ENCODE data around the gene ONECUT3. TPM values are rescaled to one million over a fixed set of nuclear protein-coding genes. Genes with fewer than 3 reads are reported as not detected.

Gene ONECUT3
- total RNA-seq, 1 donor from 2014 or later, result not detected

DNA sequence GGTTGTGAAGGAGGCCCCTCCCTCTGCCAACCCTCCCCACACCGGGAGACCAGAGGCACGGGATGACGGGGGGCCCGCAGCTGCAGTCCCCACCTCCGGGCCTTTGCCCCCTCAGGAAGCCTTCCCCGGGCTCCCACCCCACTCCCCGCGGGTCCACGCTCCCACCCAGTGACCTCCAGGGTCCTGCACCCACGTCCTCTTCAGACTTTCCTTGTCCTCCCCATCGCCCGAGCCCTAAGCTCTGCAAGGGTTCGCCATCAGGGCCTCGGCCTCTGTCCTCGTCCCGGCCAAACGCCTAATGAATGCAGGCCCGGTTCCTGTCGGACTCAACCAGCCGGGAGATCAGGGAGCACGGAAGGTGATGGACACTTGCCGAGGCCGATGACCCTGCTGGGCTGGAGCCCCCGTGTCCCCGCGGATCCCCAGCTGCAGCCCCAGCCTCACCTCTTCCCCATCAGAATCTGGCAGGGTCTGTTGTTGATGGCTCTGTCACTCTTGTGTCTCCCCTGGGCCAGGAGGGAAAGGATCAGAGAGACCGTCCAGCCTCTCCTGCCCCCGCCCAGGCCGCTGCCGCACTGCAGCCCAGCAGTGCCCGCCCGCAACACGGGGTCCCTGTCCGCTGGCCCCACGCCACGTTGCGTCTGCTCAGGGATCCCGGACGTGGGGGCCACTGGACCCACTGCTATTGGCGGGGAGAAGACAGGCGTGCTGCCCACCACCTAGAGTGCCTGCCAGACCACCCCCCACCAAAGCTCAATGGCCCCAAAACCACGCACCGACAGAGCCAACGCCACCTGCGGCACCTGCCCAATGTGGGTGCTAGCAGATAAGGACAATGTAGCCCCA is 53.1 kb downstream of the ONECUT3 start:
- peaks cover 16% of the 10 kb centered on the region for H3K36me3 Mint-ChIP-seq (ENCODE audit: low read depth)
- DNase-seq (ENCODE audit: low spot score), result no peak
- H3K27me3 Mint-ChIP-seq (ENCODE audit: low read depth), result no peaks in the 10 kb centered on the region
- H3K4me1 Mint-ChIP-seq (ENCODE audit: low read depth), result peaks cover 3% of the 10 kb centered on the region
- intact Hi-C loops (cut with micrococcal nuclease), result no loop called here
- H3K9me3 Mint-ChIP-seq, result no peaks in the 10 kb centered on the region
- H3K4me3 Mint-ChIP-seq (ENCODE audit: low read depth), result no peak overlapping the region
- no peak overlapping the region for H3K27ac Mint-ChIP-seq

DNA sequence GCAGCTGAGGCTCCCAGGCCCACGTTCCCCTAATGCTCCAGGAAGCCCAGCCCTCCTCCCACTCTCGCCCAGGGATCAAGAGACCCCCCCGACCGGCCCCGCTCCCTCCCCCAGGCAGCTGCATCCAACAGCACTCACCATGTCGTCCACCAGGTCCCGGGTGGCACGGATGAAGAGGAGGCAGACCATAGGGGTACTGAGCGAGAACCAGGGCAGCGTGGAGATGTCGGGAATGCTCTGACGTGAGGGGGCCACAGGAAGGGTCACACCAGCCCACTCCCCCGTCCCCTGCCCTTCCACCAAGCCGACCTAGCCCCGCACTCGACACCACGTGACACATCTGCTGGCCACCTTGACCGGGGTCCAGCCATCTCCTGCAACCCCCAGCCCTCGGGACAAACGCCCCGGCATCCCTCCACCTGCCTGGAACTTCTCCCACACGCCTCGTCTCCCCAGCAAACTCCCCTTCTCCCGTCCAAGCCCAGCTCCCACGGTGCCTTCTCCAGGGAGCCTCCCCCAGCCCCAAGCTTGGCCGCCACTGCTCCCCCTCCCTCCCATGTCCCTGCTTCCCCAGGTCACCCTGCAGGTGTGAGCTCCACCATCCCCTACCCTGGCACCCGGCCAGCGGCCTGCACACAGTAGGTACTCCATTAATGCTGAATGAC is 53.9 kb downstream of the ONECUT3 start:
- Mint-ChIP-seq H3K27ac (no peak overlapping the region), H3K4me1 (ENCODE audit: low read depth) (peaks cover 4% of the 10 kb centered on the region), H3K4me3 (ENCODE audit: low read depth) (no peak overlapping the region), H3K9me3 (no peaks in the 10 kb centered on the region), H3K27me3 (ENCODE audit: low read depth) (no peaks in the 10 kb centered on the region), H3K36me3 (ENCODE audit: low read depth) (peaks cover 16% of the 10 kb centered on the region)
- DNase-seq (ENCODE audit: low spot score), result no peak
- intact Hi-C loops (cut with micrococcal nuclease), result no loop called here

DNA sequence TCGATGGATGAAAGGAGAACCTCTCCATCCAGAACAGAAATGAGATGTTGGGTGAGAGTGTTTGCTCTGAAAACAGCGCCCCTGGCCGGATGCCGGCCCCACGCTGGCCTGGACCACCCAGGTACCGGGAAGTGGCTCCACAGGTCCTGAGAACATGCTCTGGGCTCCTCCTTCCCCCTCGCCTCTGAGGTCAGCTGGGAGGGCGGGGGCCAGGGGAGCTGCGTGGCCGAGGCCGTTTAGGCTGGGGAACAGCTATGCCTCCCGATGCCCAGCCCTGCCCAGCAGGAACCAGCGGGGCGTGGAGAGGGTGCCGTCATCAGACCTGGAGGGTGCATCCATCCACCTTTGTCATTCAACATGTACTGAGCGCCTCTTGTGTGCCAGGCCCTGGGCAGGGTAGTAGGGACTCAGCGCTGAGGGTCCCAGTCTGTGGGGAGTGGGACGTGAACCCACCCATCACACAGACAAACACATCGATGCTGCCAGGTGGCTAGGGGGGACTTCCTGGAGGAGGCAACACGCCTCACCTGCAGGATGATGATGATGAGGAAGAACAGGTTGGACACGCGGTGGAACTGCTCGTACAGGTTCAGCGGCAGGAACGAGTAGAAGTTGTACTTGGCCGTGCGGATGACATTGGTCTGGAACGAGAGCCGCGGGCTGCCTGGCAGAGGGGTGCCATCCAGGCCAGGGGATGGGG is 54.5 kb downstream of the ONECUT3 start:
- Mint-ChIP-seq H3K4me3 (ENCODE audit: low read depth) (no peak overlapping the region), H3K9me3 (no peaks in the 10 kb centered on the region), H3K27ac (no peak overlapping the region), H3K36me3 (ENCODE audit: low read depth) (peaks cover 10% of the 10 kb centered on the region), H3K27me3 (ENCODE audit: low read depth) (no peaks in the 10 kb centered on the region), H3K4me1 (ENCODE audit: low read depth) (peaks cover 6% of the 10 kb centered on the region)
- intact Hi-C loops (cut with micrococcal nuclease), result no loop called here
- DNase-seq (ENCODE audit: low spot score), result no peak

DNA sequence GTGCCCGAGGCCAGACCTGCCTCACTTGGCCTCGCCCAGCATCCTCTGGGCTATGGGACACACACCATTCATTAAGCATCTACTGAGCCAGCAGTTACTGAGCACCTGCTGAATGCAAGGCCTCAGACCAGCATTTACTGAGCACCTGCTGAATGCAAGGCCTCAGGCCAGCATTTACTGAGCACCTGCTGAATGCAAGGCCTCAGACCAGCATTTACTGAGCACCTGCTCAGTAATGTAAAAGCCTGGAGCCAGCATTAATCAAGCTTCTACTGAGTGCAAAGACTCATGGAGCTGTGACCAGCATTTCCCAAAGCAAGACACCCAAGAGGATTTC is 55.1 kb downstream of the ONECUT3 start:
- no peaks in the 10 kb centered on the region for H3K9me3 Mint-ChIP-seq
- intact Hi-C loops (cut with micrococcal nuclease), result no loop called here
- DNase-seq (ENCODE audit: low spot score), result no peak

DNA sequence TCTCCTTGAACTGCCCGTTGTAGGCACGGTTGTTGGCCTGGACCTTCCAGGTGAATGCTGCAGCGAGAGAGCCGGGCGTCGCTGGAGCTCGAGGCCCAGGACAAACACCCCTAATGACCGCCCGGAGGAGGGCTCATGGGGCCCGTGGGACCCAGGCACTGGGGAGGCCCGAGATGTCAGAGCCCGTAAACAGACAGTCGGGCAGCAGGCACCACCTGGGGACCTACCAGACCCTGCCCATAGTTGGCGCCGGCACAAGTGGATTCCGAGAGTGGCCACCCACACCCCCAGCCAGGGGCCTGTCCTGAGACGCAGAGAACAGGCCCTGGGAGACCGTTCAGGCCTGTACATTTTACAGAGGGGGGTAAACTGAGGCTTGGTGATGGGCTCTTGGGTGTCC is 56.4 kb downstream of the ONECUT3 start:
- no peaks in the 10 kb centered on the region for H3K27me3 Mint-ChIP-seq (ENCODE audit: low read depth)

More for the DNA sequence above, 55.1 kb downstream of the ONECUT3 start:
- peaks cover 9% of the 10 kb centered on the region for H3K4me1 Mint-ChIP-seq (ENCODE audit: low read depth)
- H3K36me3 Mint-ChIP-seq (ENCODE audit: low read depth), result peaks cover 5% of the 10 kb centered on the region
- H3K27ac Mint-ChIP-seq, result no peak overlapping the region
- H3K27me3 Mint-ChIP-seq (ENCODE audit: low read depth), result no peaks in the 10 kb centered on the region
- no peak overlapping the region for H3K4me3 Mint-ChIP-seq (ENCODE audit: low read depth)

DNA sequence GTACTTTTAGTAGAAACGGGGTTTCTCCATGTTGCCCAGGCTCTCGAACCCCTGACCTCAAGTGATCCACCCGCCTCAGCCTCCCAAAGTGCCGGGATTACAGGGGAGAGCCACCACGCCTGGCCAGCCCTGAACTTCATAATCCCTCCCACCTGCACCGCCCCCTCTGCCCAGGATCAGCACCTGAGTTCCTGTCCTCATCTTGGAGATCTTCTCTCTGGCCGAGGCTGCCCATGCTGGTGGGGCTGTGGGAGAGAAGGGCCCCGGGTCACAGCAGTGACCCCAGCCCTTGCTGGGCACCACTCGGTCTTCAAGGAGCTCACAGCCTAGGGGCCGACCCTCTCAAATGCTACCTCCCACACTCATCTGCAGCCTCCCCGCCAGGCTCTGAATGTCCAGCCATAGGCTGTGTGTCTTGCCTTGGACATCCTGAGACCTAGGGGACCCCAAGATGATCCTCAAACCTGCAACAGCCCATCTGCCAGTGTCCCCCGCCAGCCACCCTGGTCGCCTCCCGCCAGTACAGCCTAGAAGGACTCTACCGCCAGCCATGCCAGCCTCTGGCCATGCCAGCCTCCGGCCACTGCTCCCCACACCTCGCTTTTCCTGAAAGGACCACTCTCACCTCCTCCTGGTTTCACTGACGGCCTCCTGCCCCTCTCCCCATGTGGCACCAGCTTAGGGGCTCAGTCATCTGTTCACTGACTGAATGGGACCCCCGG is 57.3 kb downstream of the ONECUT3 start:
- DNase-seq (ENCODE audit: low spot score), result no peak
- intact Hi-C loops (cut with micrococcal nuclease), result no loop called here
- Mint-ChIP-seq H3K27ac (no peak overlapping the region), H3K36me3 (ENCODE audit: low read depth) (peaks cover 5% of the 10 kb centered on the region), H3K9me3 (no peaks in the 10 kb centered on the region), H3K4me1 (ENCODE audit: low read depth) (peaks cover 11% of the 10 kb centered on the region), H3K27me3 (ENCODE audit: low read depth) (no peaks in the 10 kb centered on the region), H3K4me3 (ENCODE audit: low read depth) (peak overlapping the region; percentile 49)

More for the DNA sequence above, 56.4 kb downstream of the ONECUT3 start:
- no peak for DNase-seq (ENCODE audit: low spot score)
- H3K36me3 Mint-ChIP-seq (ENCODE audit: low read depth), result peaks cover 4% of the 10 kb centered on the region
- no peak overlapping the region for H3K27ac Mint-ChIP-seq
- peaks cover 11% of the 10 kb centered on the region for H3K4me1 Mint-ChIP-seq (ENCODE audit: low read depth)
- intact Hi-C loops (cut with micrococcal nuclease), result no loop called here
- no peaks in the 10 kb centered on the region for H3K9me3 Mint-ChIP-seq
- no peak overlapping the region for H3K4me3 Mint-ChIP-seq (ENCODE audit: low read depth)

DNA sequence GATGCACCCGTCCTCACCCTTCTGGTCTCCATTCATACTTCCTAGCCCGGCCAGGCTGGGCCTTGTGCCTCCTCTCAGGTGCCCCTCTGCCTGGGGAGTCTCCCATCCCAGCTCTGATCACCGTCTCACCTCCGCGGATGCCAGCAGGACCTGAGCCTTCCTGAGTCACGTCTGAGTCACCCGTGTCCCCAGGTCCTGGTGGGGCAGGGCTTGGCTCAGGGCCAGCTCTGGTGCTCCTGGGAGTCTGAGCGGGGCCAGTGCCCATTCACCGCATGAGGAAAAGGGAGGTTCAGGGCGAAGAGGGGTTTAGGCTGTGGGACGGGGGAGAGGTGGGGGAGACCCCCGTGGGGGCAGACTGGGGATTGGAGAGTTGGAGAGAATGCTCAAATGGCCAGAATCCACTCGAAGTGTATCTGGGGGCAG is 58.2 kb downstream of the ONECUT3 start:
- DNase-seq (ENCODE audit: low spot score), result no peak
- H3K27ac Mint-ChIP-seq, result peak overlapping the region; percentile 80
- H3K4me3 Mint-ChIP-seq (ENCODE audit: low read depth), result peak overlapping the region; percentile 85
- intact Hi-C loops (cut with micrococcal nuclease), result no loop called here
- H3K27me3 Mint-ChIP-seq (ENCODE audit: low read depth), result no peaks in the 10 kb centered on the region
- H3K36me3 Mint-ChIP-seq (ENCODE audit: low read depth), result peaks cover 10% of the 10 kb centered on the region
- no peaks in the 10 kb centered on the region for H3K9me3 Mint-ChIP-seq
- H3K4me1 Mint-ChIP-seq (ENCODE audit: low read depth), result peaks cover 11% of the 10 kb centered on the region

DNA sequence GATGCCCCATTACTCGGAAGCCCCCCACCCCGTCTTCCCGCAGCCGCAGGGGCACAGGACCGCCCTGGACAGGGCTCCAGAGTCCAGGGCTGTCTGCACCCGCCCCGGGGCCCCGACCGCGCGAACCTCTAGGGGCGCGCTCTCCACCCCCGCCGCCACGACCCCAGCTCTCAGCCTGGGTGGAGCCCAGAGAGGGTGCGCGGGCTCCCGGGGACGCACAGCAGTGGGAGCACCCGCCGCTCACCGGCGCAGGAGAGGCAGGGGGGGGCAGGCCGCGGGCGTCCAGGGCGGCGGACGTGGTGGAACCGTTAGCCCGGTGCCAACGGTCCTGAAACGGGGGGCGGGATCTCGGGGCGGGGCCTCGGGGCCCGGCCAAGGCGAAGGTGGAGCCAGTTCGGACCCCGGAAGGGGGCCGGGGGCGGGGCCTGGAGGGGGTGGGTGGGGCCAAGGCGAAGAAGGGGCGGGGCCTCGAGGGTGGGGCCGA is 58.7 kb downstream of the ONECUT3 start, which contains the start of gene ATP8B3:
Gene ATP8B3 (minus strand): TSS at position 335 of the 484 bp plus-strand sequence. CDS start 540 bp downstream, outside the sequence.
- H3K4me1 Mint-ChIP-seq (ENCODE audit: low read depth), result peaks cover 11% of the 10 kb centered on the region
- H3K4me3 Mint-ChIP-seq (ENCODE audit: low read depth), result peak within 1 kb of the TSS; percentile 85
- H3K9me3 Mint-ChIP-seq, result no peaks in the 10 kb centered on the region
- peak within 1 kb of the TSS; percentile 95 for H3K27ac Mint-ChIP-seq
- no peaks in the 10 kb centered on the region for H3K27me3 Mint-ChIP-seq (ENCODE audit: low read depth)
- peaks cover 10% of the 10 kb centered on the region for H3K36me3 Mint-ChIP-seq (ENCODE audit: low read depth)
- intact Hi-C loops (cut with micrococcal nuclease), result loop anchor here (1.0 kb wide), 1 partner anchor 322 kb away; the partner anchor contains the start of gene PCSK4
- no peak for DNase-seq (ENCODE audit: low spot score)

DNA sequence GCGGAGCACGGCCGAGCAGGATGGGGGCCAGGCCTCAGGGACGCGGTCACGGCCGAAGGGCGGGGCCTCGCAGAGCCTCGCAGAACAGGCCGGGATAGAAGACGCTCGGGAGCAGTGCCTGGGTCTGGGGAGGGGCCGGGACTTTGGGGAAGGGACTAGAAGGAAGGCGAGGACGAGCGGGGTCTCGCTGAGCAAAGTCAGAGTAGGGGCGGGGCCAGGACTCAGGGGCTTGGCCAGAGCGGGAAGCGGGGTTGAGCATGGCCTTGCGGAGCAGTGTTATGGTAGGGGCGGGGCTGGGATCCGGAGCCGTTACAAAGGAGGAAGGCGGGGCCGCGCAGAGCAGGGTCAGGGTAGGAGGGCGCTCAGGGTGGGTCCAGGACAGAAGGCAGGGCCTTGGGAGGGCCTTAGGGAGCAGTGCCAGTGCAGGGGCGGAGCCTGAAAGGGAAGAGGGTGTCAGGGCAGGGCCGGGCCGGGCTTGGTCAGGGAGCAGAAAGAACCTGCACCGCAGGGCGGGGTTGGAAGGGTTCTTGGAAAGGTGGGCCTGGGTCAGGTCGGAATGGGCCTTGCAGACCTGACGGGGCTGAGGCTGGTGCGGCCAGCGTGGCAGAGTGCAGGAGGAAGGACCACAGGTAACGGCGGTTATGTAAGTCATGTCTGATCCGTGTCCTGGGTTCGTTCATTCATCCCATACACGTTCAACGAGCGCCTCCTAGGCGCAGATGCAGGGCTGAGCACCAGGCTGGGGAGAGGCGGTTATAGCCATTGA is 59.3 kb downstream of the ONECUT3 start:
- no peaks in the 10 kb centered on the region for H3K27me3 Mint-ChIP-seq (ENCODE audit: low read depth)
- intact Hi-C loops (cut with micrococcal nuclease), result loop anchor here (1.0 kb wide), 1 partner anchor 322 kb away; the partner anchor contains the start of gene PCSK4
- H3K27ac Mint-ChIP-seq, result peak overlapping the region; percentile 95

DNA sequence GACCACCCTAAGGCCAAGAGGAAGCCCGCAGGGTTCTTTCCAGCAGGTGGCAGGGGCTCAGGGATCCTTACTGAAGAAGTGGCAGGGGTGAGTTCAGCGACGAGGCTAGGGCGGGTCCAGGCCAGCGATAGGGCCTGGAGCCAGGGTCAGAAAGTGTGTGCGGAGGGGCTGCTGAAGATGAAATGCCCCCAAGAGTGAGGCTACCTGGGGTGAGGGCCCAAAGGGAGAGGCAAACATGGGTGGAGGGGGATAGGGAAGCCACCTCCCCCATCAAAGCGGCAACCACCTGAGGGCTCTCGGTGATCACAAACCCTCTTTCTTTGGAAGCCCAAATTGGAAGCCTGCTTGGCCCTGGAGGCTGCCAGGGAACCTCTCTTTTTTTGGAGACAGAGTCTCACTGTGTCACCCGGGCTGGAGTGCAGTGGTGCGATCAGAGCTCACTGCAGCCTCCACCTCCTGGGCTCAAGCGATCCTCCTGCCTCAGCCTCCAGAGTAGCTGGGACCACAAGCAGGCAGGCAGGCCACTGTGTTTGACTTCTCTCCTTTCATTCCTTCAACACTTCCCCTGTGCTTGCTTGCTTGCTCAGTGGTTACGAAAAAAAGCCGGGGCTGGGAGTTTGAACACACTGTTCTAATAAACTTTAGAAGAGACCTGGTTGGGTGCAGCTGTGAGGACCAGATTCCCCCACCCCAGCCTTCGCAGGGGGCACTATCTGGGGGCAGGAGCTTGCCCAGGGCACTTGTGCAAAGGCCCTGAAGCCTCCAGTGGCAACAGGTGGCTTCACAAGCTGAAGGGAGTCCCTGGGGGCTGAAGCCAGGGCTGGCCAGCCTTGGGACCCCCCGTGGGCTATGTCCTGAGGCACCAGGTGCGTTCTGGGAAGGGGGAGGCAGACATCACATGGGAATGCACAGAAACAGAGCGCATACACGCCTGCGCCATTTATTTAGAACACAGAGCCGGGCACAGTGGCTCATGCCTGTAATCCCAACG is 60.2 kb downstream of the ONECUT3 start:
- Mint-ChIP-seq H3K9me3 (no peaks in the 10 kb centered on the region), H3K27ac (peak overlapping the region; percentile 95), H3K27me3 (ENCODE audit: low read depth) (no peaks in the 10 kb centered on the region), H3K36me3 (ENCODE audit: low read depth) (peaks cover 14% of the 10 kb centered on the region), H3K4me1 (ENCODE audit: low read depth) (peaks cover 11% of the 10 kb centered on the region), H3K4me3 (ENCODE audit: low read depth) (peak overlapping the region; percentile 85)
- intact Hi-C loops (cut with micrococcal nuclease), result no loop called here
- no peak for DNase-seq (ENCODE audit: low spot score)

More for the DNA sequence above, 59.3 kb downstream of the ONECUT3 start:
- Mint-ChIP-seq H3K4me3 (ENCODE audit: low read depth) (peak overlapping the region; percentile 85), H3K4me1 (ENCODE audit: low read depth) (peaks cover 11% of the 10 kb centered on the region), H3K9me3 (no peaks in the 10 kb centered on the region), H3K36me3 (ENCODE audit: low read depth) (peaks cover 10% of the 10 kb centered on the region)
- peak; percentile 95 for DNase-seq (ENCODE audit: low spot score)

DNA sequence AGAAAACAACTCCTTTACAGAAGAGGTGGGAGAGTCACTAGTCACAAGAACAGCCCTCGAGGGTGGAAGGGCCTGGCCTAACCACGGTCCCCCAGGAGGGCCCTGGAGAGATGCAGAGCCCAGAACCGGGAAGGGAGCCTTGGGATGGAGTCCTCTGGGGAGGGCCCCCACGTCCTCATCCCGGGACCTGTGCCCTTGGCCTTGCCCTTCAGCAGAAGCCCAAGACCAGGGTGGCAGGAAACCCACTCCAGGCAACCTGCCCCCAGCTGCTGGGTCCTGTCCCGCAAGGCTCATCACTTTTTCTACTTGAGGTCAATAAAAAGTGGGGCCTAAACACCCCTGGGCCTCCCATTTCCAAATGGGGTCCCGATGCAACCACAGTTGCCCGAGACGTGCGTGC is 61.1 kb downstream of the ONECUT3 start:
- H3K9me3 Mint-ChIP-seq, result no peaks in the 10 kb centered on the region
- intact Hi-C loops (cut with micrococcal nuclease), result no loop called here
- peaks cover 14% of the 10 kb centered on the region for H3K36me3 Mint-ChIP-seq (ENCODE audit: low read depth)
- no peak overlapping the region for H3K27ac Mint-ChIP-seq
- peaks cover 11% of the 10 kb centered on the region for H3K4me1 Mint-ChIP-seq (ENCODE audit: low read depth)
- no peaks in the 10 kb centered on the region for H3K27me3 Mint-ChIP-seq (ENCODE audit: low read depth)
- H3K4me3 Mint-ChIP-seq (ENCODE audit: low read depth), result no peak overlapping the region
- no peak for DNase-seq (ENCODE audit: low spot score)

Data from activated T-helper 2 cell treated with anti-CD3 and anti-CD28 coated beads, Interferon-gamma antibody, Interleukin-2, Interleukin-4, amounts not matched to agents 10 μg/mL and 5 μg/mL and 100 μg/mL, durations not matched to agents 14 hours and 24 hours and 36 hours (primary cell).